ENCODE results near the gene PPP1R14B.

PPP1R14B gene

GRCh38 chr11:64246871-64247728, at the start of gene PPP1R14B:
PPP1R14B (minus strand) TSS chr11:64246943; CDS start chr11:64246673, 270 bp downstream.
- Mint-ChIP-seq H3K36me3 (no peaks in the 10 kb centered on the region), H3K4me1 (peaks cover 22% of the 10 kb centered on the region), H3K4me3 (peak within 1 kb of the TSS; percentile 95), H3K27ac (peak within 1 kb of the TSS; percentile 97), H3K27me3 (no peaks in the 10 kb centered on the region), H3K9me3 (no peaks in the 10 kb centered on the region)

GRCh38 chr11:64296236-64296635, 49.5 kb upstream of the PPP1R14B start:
- Mint-ChIP-seq H3K36me3 (no peaks in the 10 kb centered on the region), H3K27me3 (peaks cover 43% of the 10 kb centered on the region), H3K4me1 (peaks cover 17% of the 10 kb centered on the region), H3K27ac (no peak overlapping the region), H3K9me3 (no peaks in the 10 kb centered on the region), H3K4me3 (no peak overlapping the region)

- Mint-ChIP-seq H3K27ac (no peak overlapping the region), H3K4me3 (no peak overlapping the region), H3K27me3 (peaks cover 42% of the 10 kb centered on the region), H3K9me3 (no peaks in the 10 kb centered on the region), H3K4me1 (peaks cover 16% of the 10 kb centered on the region), H3K36me3 (no peaks in the 10 kb centered on the region)
These were observed 49.0 kb upstream of the PPP1R14B start for GRCh38 chr11:64295760-64296159.

GRCh38 chr11:64294774-64295173, 48.0 kb upstream of the PPP1R14B start:
- H3K27ac Mint-ChIP-seq = peak overlapping the region; percentile 20
- no peaks in the 10 kb centered on the region for H3K9me3 Mint-ChIP-seq
- H3K36me3 Mint-ChIP-seq = peaks cover 2% of the 10 kb centered on the region
- peaks cover 41% of the 10 kb centered on the region for H3K27me3 Mint-ChIP-seq
- peaks cover 12% of the 10 kb centered on the region for H3K4me1 Mint-ChIP-seq
- H3K4me3 Mint-ChIP-seq = no peak overlapping the region

- H3K36me3 Mint-ChIP-seq = peaks cover 2% of the 10 kb centered on the region
- H3K27ac Mint-ChIP-seq = no peak overlapping the region
- no peaks in the 10 kb centered on the region for H3K9me3 Mint-ChIP-seq
These were observed 45.9 kb upstream of the PPP1R14B start for GRCh38 chr11:64292460-64293254.

GRCh38 chr11:64291752-64292459, 45.2 kb upstream of the PPP1R14B start:
- Mint-ChIP-seq H3K27me3 (peaks cover 29% of the 10 kb centered on the region), H3K27ac (no peak overlapping the region), H3K4me3 (no peak overlapping the region), H3K4me1 (peaks cover 6% of the 10 kb centered on the region), H3K9me3 (no peaks in the 10 kb centered on the region), H3K36me3 (peaks cover 2% of the 10 kb centered on the region)

More at GRCh38 chr11:64292460-64293254, 45.9 kb upstream of the PPP1R14B start:
- Mint-ChIP-seq H3K4me3 (peak overlapping the region; percentile 64), H3K27me3 (peaks cover 33% of the 10 kb centered on the region), H3K4me1 (peaks cover 7% of the 10 kb centered on the region)

- Mint-ChIP-seq H3K4me1 (peaks cover 12% of the 10 kb centered on the region), H3K27ac (peak within 1 kb of the TSS; percentile 30), H3K9me3 (no peaks in the 10 kb centered on the region), H3K4me3 (peak within 1 kb of the TSS; percentile 77), H3K36me3 (peaks cover 2% of the 10 kb centered on the region), H3K27me3 (peaks cover 24% of the 10 kb centered on the region)
These were observed 44.6 kb upstream of the PPP1R14B start, which contains the start of gene KCNK4 for GRCh38 chr11:64291262-64291751. KCNK4 (plus strand) TSS chr11:64291302; CDS start chr11:64293019, 1,717 bp downstream.

- Mint-ChIP-seq H3K27ac (peak overlapping the region; percentile 30), H3K4me1 (peaks cover 13% of the 10 kb centered on the region), H3K27me3 (peaks cover 21% of the 10 kb centered on the region)
These were observed 43.9 kb upstream of the PPP1R14B start for GRCh38 chr11:64290352-64291261.

GRCh38 chr11:64289002-64289564, 42.3 kb upstream of the PPP1R14B start:
- Mint-ChIP-seq H3K36me3 (peaks cover 2% of the 10 kb centered on the region), H3K4me1 (peaks cover 13% of the 10 kb centered on the region), H3K4me3 (no peak overlapping the region), H3K9me3 (no peaks in the 10 kb centered on the region), H3K27me3 (peaks cover 15% of the 10 kb centered on the region), H3K27ac (peak overlapping the region; percentile 35)

More at GRCh38 chr11:64290352-64291261, 43.9 kb upstream of the PPP1R14B start:
- Mint-ChIP-seq H3K4me3 (peak overlapping the region; percentile 77), H3K9me3 (no peaks in the 10 kb centered on the region), H3K36me3 (peaks cover 2% of the 10 kb centered on the region)

GRCh38 chr11:64288353-64288750, 41.6 kb upstream of the PPP1R14B start:
- Mint-ChIP-seq H3K9me3 (no peaks in the 10 kb centered on the region), H3K36me3 (peaks cover 2% of the 10 kb centered on the region), H3K4me1 (peaks cover 18% of the 10 kb centered on the region), H3K27ac (no peak overlapping the region), H3K4me3 (no peak overlapping the region), H3K27me3 (peaks cover 10% of the 10 kb centered on the region)

GRCh38 chr11:64287676-64288352, 41.1 kb upstream of the PPP1R14B start:
- peak overlapping the region; percentile 39 for H3K4me3 Mint-ChIP-seq
- peaks cover 23% of the 10 kb centered on the region for H3K4me1 Mint-ChIP-seq
- H3K36me3 Mint-ChIP-seq = peaks cover 2% of the 10 kb centered on the region
- no peak overlapping the region for H3K27ac Mint-ChIP-seq
- H3K9me3 Mint-ChIP-seq = no peaks in the 10 kb centered on the region
- H3K27me3 Mint-ChIP-seq = peaks cover 7% of the 10 kb centered on the region

GRCh38 chr11:64286801-64287159, 40.0 kb upstream of the PPP1R14B start:
- H3K9me3 Mint-ChIP-seq = no peaks in the 10 kb centered on the region
- peaks cover 5% of the 10 kb centered on the region for H3K27me3 Mint-ChIP-seq
- peak overlapping the region; percentile 84 for H3K4me3 Mint-ChIP-seq
- peaks cover 2% of the 10 kb centered on the region for H3K36me3 Mint-ChIP-seq
- H3K4me1 Mint-ChIP-seq = peaks cover 24% of the 10 kb centered on the region
- H3K27ac Mint-ChIP-seq = no peak overlapping the region

GRCh38 chr11:64285885-64286800, 39.4 kb upstream of the PPP1R14B start:
- peaks cover 5% of the 10 kb centered on the region for H3K27me3 Mint-ChIP-seq
- peak overlapping the region; percentile 88 for H3K4me3 Mint-ChIP-seq
- no peak overlapping the region for H3K27ac Mint-ChIP-seq
- H3K36me3 Mint-ChIP-seq = peaks cover 2% of the 10 kb centered on the region
- no peaks in the 10 kb centered on the region for H3K9me3 Mint-ChIP-seq
- H3K4me1 Mint-ChIP-seq = peaks cover 24% of the 10 kb centered on the region

Data from activated naive CD4-positive, alpha-beta T cell treated with anti-CD3 and anti-CD28 coated beads, Interleukin-2, amount 50 U/mL, for 24 hours (primary cell).